Psoas muscle (tissue), 8 donors: Measurements from ENCODE around the gene ADAMTS16. TPM values are rescaled to one million over a fixed set of nuclear protein-coding genes. Genes with fewer than 3 reads are reported as not detected.

Source experiments
- ATAC-seq, 4 donors: fragments of 200-7000 bp; cut with Tn5 transposase; one replicate each; pipeline ENCODE4 v1.9.1; 2020; ENCODE audit warnings: moderate library complexity in 3 of 4, mild to moderate bottlenecking in 2 of 4
- DNase-seq, 2 donors: peaks; one replicate each; pipeline ENCODE4 v3.0.0-alpha.2; 2020
- H3K27ac ChIP-seq: fragments of 200-600 bp; one replicate; pipeline ENCODE4 v1.8.0; 2022
- H3K27me3 ChIP-seq, 3 donors: fragments of 200-600 bp in 1 of 3; one replicate each; pipeline versions ENCODE4 v1.6.1 to v1.8.0; 2013 to 2022; ENCODE audit warnings: low read length in 2 of 3, mild to moderate bottlenecking in 2 of 3, moderate library complexity in 1 of 3; ENCODE audit not compliant: insufficient read depth in 3 of 3
- H3K36me3 ChIP-seq, 2 donors: fragments of 200-600 bp in 1 of 2; one replicate each; pipeline versions ENCODE4 v1.6.1 to v1.8.0; 2013 to 2022; ENCODE audit warnings: low read depth in 1 of 2, mild to moderate bottlenecking in 1 of 2, moderate library complexity in 1 of 2; ENCODE audit not compliant: insufficient read depth in 1 of 2
- H3K4me1 ChIP-seq: fragments of 200-600 bp; one replicate; pipeline ENCODE4 v1.8.0; 2022
- H3K4me3 ChIP-seq: fragments of 200-600 bp; one replicate; pipeline ENCODE4 v1.8.0; 2022; ENCODE audit warnings: mild to moderate bottlenecking
- H3K9me3 ChIP-seq: fragments of 200-600 bp; one replicate; pipeline ENCODE4 v1.8.0; 2022
- CTCF ChIP-seq: fragments of 200-600 bp; IDR thresholded peaks from one replicate; pipeline ENCODE4 v1.8.0; 2022; ENCODE audit warnings: antibody characterized with exemption
- WGBS, 3 donors: extraction: QIAGEN DNeasy Blood & Tissue Kit; methylation state at CpG; one replicate each; pipeline versions ENCODE4 v1.1.6 to v1.1.7; 2013; 5-methylcytosine and 5-hydroxymethylcytosine counted together
- intact Hi-C, 2 donors: fragments of 100-400 bp; cut with DNase I; formaldehyde crosslinking; loops; one replicate each; pipeline versions ENCODE4 v1.11.0 to v1.14.2; 2022
- polyA plus RNA-seq, 3 donors: library from polyadenylated mRNA; stranded (reverse); fragments of 200-250 nt; gene quantifications; one replicate each; pipeline ENCODE4 v1.2.3, GENCODE V29; 2013
- total RNA-seq, 4 donors: library from RNA; stranded (reverse); fragmentation: NEBNext Ultra II Directional in 2 of 4; extraction: Animal tissue kit (Norgen Biotek cat#: 25700) in 2 of 4; gene quantifications; one replicate each; pipeline versions ENCODE4 v1.2.1 to v1.2.4, GENCODE V29; 2021 to 2023
- donor health status: healthy with polysubstance abuse.
- donor health status: DM: no; HTN: no; CAD: no; lungs with moderate emphysema.
- donor health status: Bipolar disorder and iron deficiency.
- donor health status: healthy.
- donor health status: DM: yes; HTN: yes; CAD: no.
- donor health status: DM: no; HTN: no; CAD: no.
- donor health status: DM: no; HTN: no; CAD: no.
- donor health status: DM: yes; HTN: yes; CAD: no.

ADAMTS16 gene
- total and polyA plus RNA-seq, 7 donors = 0.01 to 0.27 (median 0.06) TPM; not detected in 1

- no peaks in the 10 kb centered on the region for H3K27me3 ChIP-seq
- H3K4me3 ChIP-seq = no peak overlapping the region
- no peak for DNase-seq
- no peak overlapping the region for H3K27ac ChIP-seq
- 10 to 27% (median 16%) methylated on average over 2 of the region's 2 CpGs for WGBS, 3 donors
- H3K4me1 ChIP-seq = no peaks in the 10 kb centered on the region
- TF ChIP-seq CTCF = no peak
- ATAC-seq = no peak
- no peaks in the 10 kb centered on the region for H3K36me3 ChIP-seq
- intact Hi-C loops = no loop called here
- no peaks in the 10 kb centered on the region for H3K9me3 ChIP-seq
These were observed 62.2 kb downstream of the ADAMTS16 start for GRCh38 chr5:5202321-5202720.

DNA sequence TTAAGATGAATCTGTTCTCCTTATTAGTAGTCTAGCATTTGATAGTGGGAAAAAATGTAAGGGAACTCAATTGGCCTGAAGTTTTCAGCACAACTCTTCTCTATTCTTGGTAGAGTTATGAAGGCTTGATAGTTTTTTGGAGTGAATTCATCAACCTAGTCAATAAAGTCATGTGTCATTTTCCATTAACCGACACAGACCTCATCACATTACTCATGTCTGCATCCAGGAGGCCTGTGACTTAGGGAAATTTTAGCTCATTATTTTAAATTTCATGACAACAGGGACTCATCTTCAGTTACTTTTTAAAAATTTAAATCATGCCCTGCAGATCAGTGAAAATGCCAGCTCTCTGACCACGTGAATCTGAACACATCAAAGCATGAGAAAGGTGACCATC lies 63.3 kb downstream of the ADAMTS16 start:
- WGBS, 3 donors = 33 to 47% (median 37%) methylated on average over 2 of the region's 2 CpGs
- no peaks in the 10 kb centered on the region for H3K9me3 ChIP-seq
- H3K27ac ChIP-seq = no peak overlapping the region
- DNase-seq (no peak), ATAC-seq (peak in 1 of 4 donors; percentile 49)
- H3K4me3 ChIP-seq = no peak overlapping the region
- intact Hi-C loops = no loop called here
- no peak for TF ChIP-seq CTCF
- H3K27me3 ChIP-seq = no peaks in the 10 kb centered on the region
- no peaks in the 10 kb centered on the region for H3K36me3 ChIP-seq
- peaks cover 2% of the 10 kb centered on the region for H3K4me1 ChIP-seq

DNA sequence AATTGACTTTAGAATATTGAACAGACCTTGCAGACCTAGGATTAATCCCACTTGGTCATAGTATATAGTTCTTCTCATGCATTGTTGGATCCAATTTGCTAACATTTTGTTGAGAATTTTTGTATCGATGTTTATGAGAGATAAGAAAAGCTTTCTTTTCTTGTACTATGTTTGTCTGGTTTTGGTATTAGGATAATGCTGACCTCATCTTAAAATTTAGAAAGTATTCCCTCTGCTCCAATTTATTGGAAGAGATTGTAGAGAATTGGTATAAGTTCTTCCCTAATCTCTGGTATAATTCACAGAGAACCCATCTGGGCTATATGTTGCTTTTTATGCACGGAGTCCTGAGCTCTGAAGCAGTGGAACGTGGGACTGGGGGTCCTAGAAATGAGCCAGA lies 67.7 kb downstream of the ADAMTS16 start:
- Histone ChIP-seq H3K4me1 (peaks cover 14% of the 10 kb centered on the region), H3K36me3 (no peaks in the 10 kb centered on the region), H3K27ac (no peak overlapping the region), H3K4me3 (no peak overlapping the region), H3K27me3 (no peaks in the 10 kb centered on the region), H3K9me3 (no peaks in the 10 kb centered on the region)
- no peak for TF ChIP-seq CTCF
- no peak for ATAC-seq
- DNase-seq = no peak
- WGBS, 3 donors = 91 to 96% (median 94%) methylated on average over 3 of the region's 3 CpGs
- intact Hi-C loops = loop anchor here in 1 of 2 donors (5.0 kb wide), 1 partner anchor 134 kb away; no protein-coding TSS in a partner anchor

- TF ChIP-seq CTCF = no peak
- Histone ChIP-seq H3K4me3 (peak overlapping the region; percentile 13), H3K36me3 (no peaks in the 10 kb centered on the region), H3K9me3 (no peaks in the 10 kb centered on the region), H3K27me3 (no peaks in the 10 kb centered on the region), H3K27ac (peak overlapping the region; percentile 76), H3K4me1 (peaks cover 14% of the 10 kb centered on the region)
- WGBS, 3 donors = 18 to 21% (median 20%) methylated on average over 5 of the region's 5 CpGs
- DNase-seq = no peak
- peak; percentile 56 to 94 (median 82) for ATAC-seq
- intact Hi-C loops = loop anchor here in 1 of 2 donors (5.0 kb wide), 1 partner anchor 133 kb away; no protein-coding TSS in a partner anchor
These were observed 69.0 kb downstream of the ADAMTS16 start for GRCh38 chr5:5209089-5209488.
